Activated T-cell treated with anti-CD3 and anti-CD28 coated beads, Interleukin-2, amount 50 U/mL, for 24 hours (primary cell): ENCODE data around the gene PLD2.
"Not testable (repeated sequence)": the region's sequence is repeated elsewhere in the genome, so short reads cannot be mapped to it uniquely, and the experiment has no call there.

Experiments used
- DNase-seq: peaks from one replicate; pipeline ENCODE4 v3.0.0-alpha.2; 2020
- H3K27ac Mint-ChIP-seq: 2 replicates; pipeline ENCODE4 v1.8.0; 2020; ENCODE audit warnings: mild to moderate bottlenecking, mixed read lengths
- H3K27me3 Mint-ChIP-seq: 2 replicates; pipeline ENCODE4 v1.8.0; 2020; ENCODE audit warnings: mixed read lengths
- H3K36me3 Mint-ChIP-seq: 2 replicates; pipeline ENCODE4 v1.8.0; 2020; ENCODE audit warnings: low read depth, mixed read lengths
- H3K4me1 Mint-ChIP-seq: 2 replicates; pipeline ENCODE4 v1.8.0; 2020; ENCODE audit warnings: low read depth, mixed read lengths
- H3K4me3 Mint-ChIP-seq: 2 replicates; pipeline ENCODE4 v1.8.0; 2020; ENCODE audit warnings: mild to moderate bottlenecking, moderate library complexity, mixed read lengths
- H3K9me3 Mint-ChIP-seq: 2 replicates; pipeline ENCODE4 v1.8.0; 2020; ENCODE audit warnings: mixed read lengths

Gene PLD2

DNA sequence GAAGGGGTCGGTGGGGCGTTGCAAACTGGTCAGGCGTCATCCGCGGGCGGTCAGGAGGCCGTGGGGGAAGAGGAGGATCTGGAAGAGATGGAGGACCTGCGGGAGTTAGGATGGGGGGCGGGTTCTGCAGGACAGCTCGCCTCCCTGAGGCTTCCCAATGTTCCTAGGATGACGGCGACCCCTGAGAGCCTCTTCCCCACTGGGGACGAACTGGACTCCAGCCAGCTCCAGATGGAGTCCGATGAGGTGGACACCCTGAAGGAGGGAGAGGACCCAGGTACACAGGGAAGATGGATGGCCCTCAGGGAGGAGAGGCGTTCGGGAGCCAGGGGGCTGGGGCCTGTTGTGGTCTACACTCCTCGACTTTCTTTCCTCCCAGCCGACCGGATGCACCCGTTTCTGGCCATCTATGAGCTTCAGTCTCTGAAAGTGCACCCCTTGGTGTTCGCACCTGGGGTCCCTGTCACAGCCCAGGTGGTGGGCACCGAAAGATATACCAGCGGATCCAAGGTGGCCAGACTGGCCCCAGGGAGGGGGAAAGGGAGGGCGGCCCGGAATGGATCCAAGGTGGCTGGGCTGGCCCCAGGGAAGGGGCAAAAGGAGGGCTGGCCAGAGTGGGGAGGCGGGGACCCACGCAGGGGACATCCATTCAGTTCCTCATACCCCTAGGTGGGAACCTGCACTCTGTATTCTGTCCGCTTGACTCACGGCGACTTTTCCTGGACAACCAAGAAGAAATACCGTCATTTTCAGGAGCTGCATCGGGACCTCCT, 839 bp downstream of the PLD2 start:
- Mint-ChIP-seq H3K4me1 (peaks cover 12% of the 10 kb centered on the region), H3K36me3 (peaks cover 12% of the 10 kb centered on the region), H3K9me3 (no peaks in the 10 kb centered on the region), H3K4me3 (peak overlapping the region; percentile 75), H3K27ac (peak overlapping the region; percentile 47), H3K27me3 (no peaks in the 10 kb centered on the region)
- peak; percentile 35 for DNase-seq

DNA sequence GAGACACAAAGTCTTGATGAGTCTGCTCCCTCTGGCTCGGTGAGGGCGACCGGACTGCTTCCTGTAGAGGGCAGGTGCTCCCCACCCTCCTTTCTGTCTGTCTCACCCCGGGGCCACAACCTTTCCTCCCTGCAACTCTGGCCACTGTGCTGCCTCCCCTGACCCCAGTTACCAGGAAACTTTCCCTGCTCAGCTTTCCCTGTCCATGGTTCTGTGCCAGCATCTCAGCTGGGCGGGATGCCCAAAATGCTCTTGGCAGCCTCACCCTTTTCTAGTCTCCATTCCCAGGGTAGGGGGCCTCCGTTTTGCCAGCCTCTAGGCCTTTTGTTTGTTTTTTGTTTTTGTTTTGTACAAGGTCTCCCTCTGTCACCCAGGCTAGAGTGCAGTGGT, 1.4 kb downstream of the PLD2 start:
- Mint-ChIP-seq H3K9me3 (no peaks in the 10 kb centered on the region), H3K27me3 (no peaks in the 10 kb centered on the region), H3K36me3 (peaks cover 12% of the 10 kb centered on the region), H3K4me1 (peaks cover 12% of the 10 kb centered on the region), H3K4me3 (peak overlapping the region; percentile 75), H3K27ac (no peak overlapping the region)
- no peak for DNase-seq

DNA sequence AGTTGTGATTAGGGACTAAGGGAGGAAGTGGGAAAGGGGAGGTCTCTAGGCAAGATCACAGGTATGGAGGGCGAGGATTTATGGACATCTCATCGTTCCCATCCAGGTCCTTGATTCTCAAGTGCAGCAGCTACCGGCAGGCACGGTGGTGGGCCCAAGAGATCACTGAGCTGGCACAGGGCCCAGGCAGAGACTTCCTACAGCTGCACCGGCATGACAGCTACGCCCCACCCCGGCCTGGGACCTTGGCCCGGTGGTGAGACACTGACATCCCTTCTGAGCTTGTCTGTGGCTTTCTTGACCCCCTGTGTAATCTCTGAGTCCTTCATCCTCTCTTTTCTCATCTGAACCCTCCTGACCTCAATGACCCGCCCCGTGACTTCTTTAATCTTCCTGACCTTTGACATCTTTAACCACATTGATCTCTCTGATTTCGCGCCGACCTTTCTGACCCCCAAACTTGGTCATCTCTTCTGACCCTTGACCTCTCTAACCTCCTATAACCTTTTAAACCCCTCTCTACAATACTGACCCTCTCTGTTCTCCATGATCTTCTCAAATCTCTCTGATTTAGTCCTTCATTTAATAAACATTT, 3.8 kb downstream of the PLD2 start:
- no peaks in the 10 kb centered on the region for H3K9me3 Mint-ChIP-seq
- peaks cover 12% of the 10 kb centered on the region for H3K36me3 Mint-ChIP-seq
- H3K27me3 Mint-ChIP-seq: no peaks in the 10 kb centered on the region
- no peak for DNase-seq
- no peak overlapping the region for H3K27ac Mint-ChIP-seq
- H3K4me1 Mint-ChIP-seq: peaks cover 12% of the 10 kb centered on the region
- no peak overlapping the region for H3K4me3 Mint-ChIP-seq

DNA sequence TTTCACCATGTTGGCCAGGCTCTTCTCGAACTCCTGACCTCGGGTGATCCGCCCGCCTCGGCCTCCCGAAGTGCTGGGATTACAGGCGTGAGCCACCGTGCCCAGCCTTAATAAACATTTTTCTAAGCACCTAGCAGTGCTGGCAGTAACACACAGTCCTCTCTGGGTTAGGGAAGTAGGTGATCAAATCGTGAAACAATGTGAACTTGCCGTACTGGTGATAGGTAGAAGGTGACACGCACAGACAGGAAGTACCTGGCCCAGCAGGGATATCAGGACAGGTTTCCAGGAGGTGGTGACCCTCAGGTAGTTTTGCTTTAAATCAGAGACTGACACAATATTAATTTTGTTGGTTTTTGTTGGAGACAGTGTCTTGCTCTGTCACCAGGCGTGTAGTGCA, 4.5 kb downstream of the PLD2 start:
- Mint-ChIP-seq H3K4me1 (peaks cover 6% of the 10 kb centered on the region), H3K27ac (no peak overlapping the region), H3K36me3 (peaks cover 17% of the 10 kb centered on the region), H3K27me3 (no peaks in the 10 kb centered on the region), H3K4me3 (no peak overlapping the region), H3K9me3 (no peaks in the 10 kb centered on the region)
- DNase-seq: no peak

DNA sequence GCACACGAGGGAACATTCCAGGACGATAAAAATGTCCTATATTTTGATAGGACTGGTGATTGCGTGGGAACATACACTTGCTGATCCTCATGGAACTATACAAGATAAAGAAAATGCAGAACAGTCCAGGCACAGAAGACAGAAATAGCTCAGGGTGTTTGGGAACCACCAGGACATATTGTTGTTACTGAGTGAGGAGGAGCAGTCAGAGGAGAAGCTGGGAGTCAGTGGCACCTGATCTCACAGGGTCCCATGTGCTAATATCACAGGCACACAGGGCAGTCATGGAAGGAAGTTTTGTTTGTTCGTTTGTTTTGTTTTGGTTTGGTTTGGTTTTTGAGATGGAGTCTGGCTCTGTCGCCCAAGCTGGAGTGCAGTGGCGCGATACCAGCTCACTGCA, 5.7 kb downstream of the PLD2 start:
- Mint-ChIP-seq H3K4me3 (no peak overlapping the region), H3K27me3 (no peaks in the 10 kb centered on the region), H3K36me3 (peaks cover 23% of the 10 kb centered on the region), H3K27ac (no peak overlapping the region), H3K4me1 (peaks cover 3% of the 10 kb centered on the region), H3K9me3 (no peaks in the 10 kb centered on the region)
- no peak for DNase-seq

DNA sequence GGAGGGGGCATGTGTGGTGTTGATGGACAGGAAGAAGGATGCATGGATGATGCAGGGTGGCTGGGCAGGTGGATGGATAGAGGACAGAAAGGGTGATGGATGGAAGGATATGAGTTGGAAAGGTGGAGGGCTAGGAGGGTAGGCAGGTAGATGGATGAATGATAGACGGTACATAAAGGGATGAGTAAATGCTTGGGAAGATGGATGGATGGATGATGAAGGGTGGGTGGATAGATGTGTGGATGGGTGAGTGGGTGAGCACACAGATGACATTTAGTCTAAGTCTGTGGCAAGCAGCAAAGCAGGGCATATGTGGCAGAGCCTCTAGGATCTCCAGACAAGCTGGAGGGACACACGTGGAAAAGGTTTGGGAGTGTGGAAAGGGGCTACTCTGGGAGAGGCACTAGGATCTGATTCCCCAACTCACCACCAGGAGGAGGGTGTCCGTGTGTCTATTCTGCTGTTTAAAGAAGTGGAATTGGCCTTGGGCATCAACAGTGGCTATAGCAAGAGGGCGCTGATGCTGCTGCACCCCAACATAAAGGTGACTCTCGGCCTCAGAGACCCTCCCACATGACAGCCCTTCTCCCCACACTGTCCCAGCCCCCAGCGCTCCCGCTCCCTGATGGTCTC, 8.2 kb downstream of the PLD2 start:
- no peaks in the 10 kb centered on the region for H3K27me3 Mint-ChIP-seq
- no peaks in the 10 kb centered on the region for H3K9me3 Mint-ChIP-seq
- no peak for DNase-seq
- no peaks in the 10 kb centered on the region for H3K4me1 Mint-ChIP-seq
- H3K4me3 Mint-ChIP-seq: no peak overlapping the region
- peaks cover 23% of the 10 kb centered on the region for H3K36me3 Mint-ChIP-seq
- no peak overlapping the region for H3K27ac Mint-ChIP-seq

DNA sequence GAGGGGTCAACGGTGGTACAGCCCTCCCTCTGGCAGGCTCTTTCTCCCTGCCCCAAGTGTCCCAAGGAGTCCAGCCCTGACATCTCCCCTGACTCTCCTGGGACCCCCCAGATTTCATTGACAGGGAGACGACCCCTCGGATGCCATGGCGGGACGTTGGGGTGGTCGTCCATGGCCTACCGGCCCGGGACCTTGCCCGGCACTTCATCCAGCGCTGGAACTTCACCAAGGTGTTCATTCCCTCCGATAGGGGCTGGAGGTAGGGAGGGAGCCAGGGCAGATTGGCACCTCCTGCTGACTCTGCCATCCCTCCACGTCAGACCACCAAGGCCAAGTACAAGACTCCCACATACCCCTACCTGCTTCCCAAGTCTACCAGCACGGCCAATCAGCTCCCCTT, 9.9 kb downstream of the PLD2 start:
- H3K4me3 Mint-ChIP-seq: no peak overlapping the region
- H3K36me3 Mint-ChIP-seq: peaks cover 20% of the 10 kb centered on the region
- no peaks in the 10 kb centered on the region for H3K4me1 Mint-ChIP-seq
- no peaks in the 10 kb centered on the region for H3K27me3 Mint-ChIP-seq
- DNase-seq: no peak
- no peaks in the 10 kb centered on the region for H3K9me3 Mint-ChIP-seq
- H3K27ac Mint-ChIP-seq: no peak overlapping the region

DNA sequence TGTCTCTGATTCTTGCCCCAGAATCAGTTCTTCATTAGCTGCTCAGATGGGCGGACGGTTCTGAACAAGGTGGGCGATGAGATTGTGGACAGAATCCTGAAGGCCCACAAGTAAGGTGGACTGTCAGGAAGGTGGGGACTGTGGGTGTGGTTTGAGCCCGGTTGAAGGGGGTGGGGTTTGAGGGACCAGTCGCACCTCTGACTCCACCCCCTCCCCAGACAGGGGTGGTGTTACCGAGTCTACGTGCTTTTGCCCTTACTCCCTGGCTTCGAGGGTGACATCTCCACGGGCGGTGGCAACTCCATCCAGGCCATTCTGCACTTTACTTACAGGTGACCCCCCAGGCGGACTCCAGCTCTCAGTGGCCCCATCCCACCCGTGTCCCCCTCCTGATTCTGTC, 11.3 kb downstream of the PLD2 start:
- H3K27me3 Mint-ChIP-seq: no peaks in the 10 kb centered on the region
- DNase-seq: no peak
- H3K36me3 Mint-ChIP-seq: peaks cover 23% of the 10 kb centered on the region
- H3K4me3 Mint-ChIP-seq: no peak overlapping the region
- no peaks in the 10 kb centered on the region for H3K4me1 Mint-ChIP-seq
- no peaks in the 10 kb centered on the region for H3K9me3 Mint-ChIP-seq
- H3K27ac Mint-ChIP-seq: no peak overlapping the region

DNA sequence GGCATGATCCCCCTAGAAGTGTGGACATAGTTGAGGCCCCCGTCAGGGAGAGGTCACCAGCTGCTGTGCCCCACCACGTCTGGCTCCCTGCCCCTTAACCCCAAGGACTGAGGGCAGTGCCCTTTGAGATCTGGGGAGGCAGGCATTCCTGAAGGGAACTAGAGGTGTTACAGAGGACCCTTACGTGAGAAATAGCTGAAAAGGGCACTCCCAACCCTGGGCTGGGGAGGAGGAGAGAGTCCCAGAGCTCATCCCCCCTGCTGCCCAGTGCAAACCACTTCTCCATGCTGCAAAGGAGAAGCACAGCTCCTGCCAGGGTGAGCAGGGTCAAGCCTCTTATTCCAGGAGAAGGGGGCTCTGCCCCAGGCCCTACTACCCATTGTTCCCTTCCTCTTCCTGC, 15.9 kb downstream of the PLD2 start:
- Mint-ChIP-seq H3K4me1 (no peaks in the 10 kb centered on the region), H3K9me3 (no peaks in the 10 kb centered on the region), H3K4me3 (no peak overlapping the region), H3K27me3 (no peaks in the 10 kb centered on the region), H3K27ac (no peak overlapping the region), H3K36me3 (peaks cover 12% of the 10 kb centered on the region)
- no peak for DNase-seq

DNA sequence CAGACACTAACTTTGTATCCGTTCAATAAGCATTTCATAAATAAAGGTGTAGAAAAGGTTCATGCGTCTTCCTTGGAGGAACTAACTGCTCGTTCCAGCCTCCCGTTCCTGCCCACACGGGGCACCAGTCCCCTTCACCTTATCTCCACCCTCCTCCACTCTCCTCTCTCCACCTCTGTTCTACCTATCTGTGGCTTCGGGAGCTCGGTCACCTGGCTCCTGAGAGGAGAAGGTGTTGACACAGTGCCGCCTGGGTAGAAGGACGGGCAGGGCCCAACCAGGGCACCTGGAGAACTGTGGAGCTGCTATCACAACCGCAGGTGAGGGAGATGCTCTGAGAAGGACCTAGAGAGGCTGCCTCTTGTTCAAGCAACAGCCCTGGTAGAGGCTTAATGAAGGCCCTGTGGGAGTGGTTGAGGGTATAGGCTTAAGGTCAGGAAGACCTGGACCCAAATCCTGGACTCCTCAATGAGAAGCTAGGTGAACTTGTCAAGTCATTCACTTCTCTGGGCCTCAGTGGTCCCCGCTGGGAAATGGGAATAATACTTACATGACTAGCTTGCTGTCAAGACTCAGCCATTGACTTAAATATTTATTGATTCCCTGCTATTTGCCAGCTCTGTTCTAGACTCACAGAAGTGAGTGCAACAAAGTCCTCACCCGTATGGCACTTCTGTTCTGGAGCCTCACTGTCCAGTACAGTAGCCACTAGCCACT, 16.6 kb downstream of the PLD2 start:
- Mint-ChIP-seq H3K4me1 (no peaks in the 10 kb centered on the region), H3K27me3 (no peaks in the 10 kb centered on the region), H3K9me3 (no peaks in the 10 kb centered on the region), H3K36me3 (peaks cover 10% of the 10 kb centered on the region), H3K27ac (no peak overlapping the region), H3K4me3 (no peak overlapping the region)
- no peak for DNase-seq

DNA sequence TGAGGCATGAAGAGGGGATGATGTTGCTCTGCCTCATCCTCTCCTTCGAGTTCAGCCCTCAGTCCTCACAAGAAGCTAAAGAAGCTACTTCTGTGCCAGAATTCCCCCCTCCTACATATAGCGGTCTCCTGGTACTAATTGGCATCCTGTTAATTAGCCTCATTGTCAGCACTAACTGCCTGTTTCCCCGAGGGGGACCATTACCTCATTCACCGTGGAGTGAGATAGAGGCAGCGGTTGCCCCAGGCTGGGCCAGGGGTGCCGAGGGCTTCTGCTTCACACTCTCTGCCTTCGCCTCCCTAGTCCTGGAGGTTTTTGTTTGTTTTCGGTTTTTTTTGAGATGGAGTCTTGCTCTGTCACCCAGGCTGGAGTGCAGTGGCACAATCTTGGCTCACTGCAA, 20.4 kb downstream of the PLD2 start:
- no peaks in the 10 kb centered on the region for H3K4me1 Mint-ChIP-seq
- no peak overlapping the region for H3K4me3 Mint-ChIP-seq
- no peak for DNase-seq
- H3K27me3 Mint-ChIP-seq: no peaks in the 10 kb centered on the region
- no peaks in the 10 kb centered on the region for H3K9me3 Mint-ChIP-seq
- H3K27ac Mint-ChIP-seq: no peak overlapping the region
- peaks cover 3% of the 10 kb centered on the region for H3K36me3 Mint-ChIP-seq

DNA sequence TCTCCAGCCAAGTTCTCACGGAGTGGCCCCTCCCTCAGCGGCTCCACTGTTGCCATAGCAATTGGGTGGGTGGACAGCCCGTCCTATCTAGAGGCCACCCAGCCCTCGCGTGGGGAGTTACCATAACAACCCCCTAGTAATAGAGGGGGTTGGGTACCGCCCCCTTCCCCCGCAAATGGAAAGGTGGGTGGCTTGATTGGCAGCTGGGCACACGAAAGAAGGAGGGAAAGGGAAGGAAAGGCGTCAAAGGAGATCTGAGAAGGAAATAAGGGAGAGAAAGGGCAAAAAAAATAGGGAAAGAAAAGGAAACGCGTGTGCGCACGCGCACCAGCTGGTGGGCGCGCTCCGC, 25.9 kb downstream of the PLD2 start:
- Mint-ChIP-seq H3K4me3 (peak overlapping the region; percentile 89), H3K4me1 (peaks cover 37% of the 10 kb centered on the region), H3K27ac (peak overlapping the region; percentile 96), H3K36me3 (peaks cover 11% of the 10 kb centered on the region)
- not testable (repeated sequence) for DNase-seq, H3K27me3 Mint-ChIP-seq, H3K9me3 Mint-ChIP-seq

DNA sequence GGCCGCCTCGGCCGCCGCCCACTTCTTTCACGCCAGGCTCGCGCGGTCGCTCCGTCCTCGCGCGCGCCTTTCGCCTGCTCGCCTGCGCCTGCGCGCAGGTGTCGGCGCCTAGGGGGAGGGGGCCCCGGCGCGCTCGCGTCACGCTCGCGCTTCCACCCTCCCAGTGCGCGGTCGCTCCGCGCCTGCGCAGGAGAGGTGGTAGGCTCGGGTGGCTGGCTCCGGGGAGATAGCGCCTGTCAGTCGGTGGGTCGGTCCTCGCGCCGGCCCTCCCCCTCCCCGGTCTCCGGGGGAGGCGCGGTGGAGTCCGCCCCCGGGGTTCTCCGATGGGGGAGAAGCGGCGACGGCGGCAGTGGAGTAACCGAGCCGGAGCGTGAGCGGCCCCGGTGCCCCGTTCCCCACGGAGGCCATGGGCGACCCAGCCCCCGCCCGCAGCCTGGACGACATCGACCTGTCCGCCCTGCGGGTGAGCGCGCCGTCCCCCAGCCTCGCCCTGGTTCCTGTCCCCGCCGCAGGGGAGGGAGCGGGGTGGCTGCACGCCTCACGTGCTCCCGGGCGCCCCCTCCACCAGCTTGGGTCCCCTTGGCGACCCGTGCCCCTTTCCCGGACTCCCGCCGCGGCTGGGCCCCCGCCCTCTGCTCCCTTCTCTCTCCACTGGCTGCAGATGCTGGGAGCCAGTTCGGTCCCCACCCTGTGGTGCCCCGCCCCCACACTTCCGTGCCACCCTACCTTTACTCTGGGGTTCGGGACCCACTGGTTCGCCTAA, 26.4 kb downstream of the PLD2 start, which contains the start of gene MINK1:
Gene MINK1 (plus strand): TSS at position 163 of the 763 bp plus-strand sequence. CDS start 244 bp downstream, at position 407.
- DNase-seq: peak; percentile 91
- Mint-ChIP-seq H3K4me3 (peak within 1 kb of the TSS; percentile 89), H3K9me3 (no peaks in the 10 kb centered on the region), H3K36me3 (peaks cover 14% of the 10 kb centered on the region), H3K27ac (peak within 1 kb of the TSS; percentile 96), H3K27me3 (no peaks in the 10 kb centered on the region), H3K4me1 (peaks cover 40% of the 10 kb centered on the region)
